ENCODE results near the gene HIVEP3.

Gene HIVEP3

DNA sequence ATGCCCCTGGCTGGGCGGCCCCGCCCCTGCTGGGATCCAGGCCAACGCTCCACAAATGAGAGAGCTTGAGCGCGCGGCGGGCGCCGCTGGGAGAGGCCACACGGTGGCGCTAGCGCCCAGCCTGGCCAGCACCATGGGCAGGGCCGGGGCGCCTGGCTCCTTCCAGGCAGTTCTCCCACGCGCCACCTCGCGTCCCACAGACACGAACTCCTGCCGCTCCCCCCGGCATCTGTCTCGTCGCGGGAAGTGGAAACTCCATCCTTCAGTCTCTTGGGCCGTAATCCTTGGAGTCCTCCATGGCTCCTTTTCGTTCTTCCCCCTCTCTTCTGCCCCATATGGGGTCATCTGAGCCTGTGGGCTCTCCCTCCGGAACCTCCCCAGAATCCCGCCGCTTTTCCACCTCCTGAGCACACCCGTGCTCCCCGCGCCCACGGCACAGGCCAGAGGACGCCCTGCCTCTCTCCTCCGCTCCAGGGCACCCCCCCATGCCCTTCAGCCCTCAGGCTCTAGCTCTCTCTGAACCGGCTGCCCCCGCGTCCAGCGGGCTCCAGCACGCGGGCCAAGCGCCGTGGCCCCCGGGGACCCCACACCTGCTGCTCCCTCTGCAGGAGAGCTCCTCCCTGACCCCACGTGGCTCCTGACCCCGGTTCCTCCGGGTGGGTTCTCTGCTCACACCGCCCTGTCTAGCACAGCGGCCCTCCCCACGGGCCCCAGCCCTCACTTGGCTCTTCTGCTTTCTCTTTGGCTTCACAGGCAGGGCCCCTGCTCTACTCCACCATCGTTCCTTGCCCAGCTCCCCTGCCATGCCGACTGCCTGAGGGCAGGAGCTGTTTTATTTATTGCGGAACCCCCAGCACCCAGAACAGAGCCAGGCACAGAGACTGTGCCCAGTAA is 402.3 kb downstream of the HIVEP3 start:
- H3K36me3 ChIP-seq = peaks cover 0 to 54% (median 9%) of the 10 kb centered on the region in 11 experiments; a peak in 11 of 22 replicates
- peaks cover 0 to 56% (median 0%) of the 10 kb centered on the region in 11 experiments; a peak in 5 of 22 replicates for H4K20me1 ChIP-seq
- no peak for TF ChIP-seq Cebpa-rat (IDR thresholded peaks at IDR 0.05)
- peak overlapping the region; percentile 33 to 56 (median 47); a peak in 19 of 20 replicates for H3K4me3 ChIP-seq
- H3K9ac ChIP-seq = peak overlapping the region in 10 of 11 experiments; percentile 0 to 69 (median 49); a peak in 18 of 22 replicates
- H3K4me1 ChIP-seq = peaks cover 10 to 38% (median 34%) of the 10 kb centered on the region in 10 experiments; a peak in 19 of 20 replicates
- no peaks in the 10 kb centered on the region for H3K27me3 ChIP-seq
- no peaks in the 10 kb centered on the region for H3K9me3 ChIP-seq (replicated peaks in 1 of 11)
- H3K27ac ChIP-seq = peak overlapping the region in 2 of 11 experiments; percentile 30 to 47; a peak in 2 of 22 replicates
- peak overlapping the region; percentile 77 to 92 (median 86) for H3K4me2 ChIP-seq

DNA sequence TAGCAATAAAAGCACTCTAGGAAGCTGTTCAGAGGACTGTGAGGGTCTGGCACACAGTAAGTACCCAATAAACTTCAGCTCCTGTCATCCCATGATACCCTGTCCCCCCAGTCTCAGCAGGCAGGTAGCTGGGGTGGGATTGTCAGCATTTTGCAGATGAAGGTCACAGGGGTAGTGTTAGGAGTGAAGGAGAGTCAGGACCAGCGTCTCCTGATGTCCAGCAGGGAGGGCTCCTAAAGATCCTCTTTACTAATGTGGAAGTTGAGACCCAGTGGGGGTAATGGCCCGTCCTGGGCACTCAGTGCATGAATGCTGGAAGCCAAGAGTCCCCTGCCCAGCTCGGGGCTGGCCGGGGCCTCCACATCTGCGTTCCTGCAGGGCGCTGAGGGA is 402.9 kb downstream of the HIVEP3 start:
- Histone ChIP-seq H3K4me1 (peaks cover 9 to 39% (median 33%) of the 10 kb centered on the region in 10 experiments; a peak in 19 of 20 replicates), H3K27me3 (no peaks in the 10 kb centered on the region), H3K4me2 (peak overlapping the region; percentile 77 to 92 (median 86); a peak in 21 of 22 replicates), H3K9ac (no peak overlapping the region), H3K4me3 (no peak overlapping the region), H4K20me1 (peaks cover 0 to 56% (median 0%) of the 10 kb centered on the region in 11 experiments; a peak in 5 of 22 replicates), H3K36me3 (peaks cover 0 to 54% (median 9%) of the 10 kb centered on the region in 11 experiments; a peak in 12 of 22 replicates), H3K27ac (no peak overlapping the region), H3K9me3 (replicated peaks in 1 of 11) (no peaks in the 10 kb centered on the region)
- no peak for TF ChIP-seq Cebpa-rat (IDR thresholded peaks at IDR 0.05)

DNA sequence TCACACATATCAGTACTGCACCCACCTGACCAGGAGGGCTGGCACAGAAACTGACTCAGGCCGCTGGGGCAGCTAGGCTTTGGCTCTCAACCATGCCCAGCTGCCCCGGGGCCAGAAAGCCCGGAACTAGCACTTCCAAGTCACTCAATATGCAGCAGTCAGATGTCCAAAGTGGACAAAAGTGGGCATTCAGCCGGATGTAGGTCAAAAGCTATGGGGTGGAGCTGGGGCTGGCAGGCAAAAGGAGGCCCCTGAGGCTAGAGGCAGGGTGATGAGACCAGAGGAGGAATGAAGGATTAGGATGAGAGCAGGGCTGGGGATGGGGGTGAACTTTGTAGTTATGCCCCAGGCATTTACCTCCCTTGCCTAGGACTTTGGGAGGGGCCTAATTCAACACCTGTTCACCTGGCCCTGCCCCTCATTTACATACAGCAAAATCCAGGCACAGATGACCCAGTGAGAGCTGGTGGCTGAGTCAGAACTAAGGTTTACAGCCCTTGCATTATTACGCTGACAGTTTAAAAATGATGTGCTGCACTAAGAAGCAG is 403.5 kb downstream of the HIVEP3 start:
- no peak overlapping the region for H3K4me2 ChIP-seq

DNA sequence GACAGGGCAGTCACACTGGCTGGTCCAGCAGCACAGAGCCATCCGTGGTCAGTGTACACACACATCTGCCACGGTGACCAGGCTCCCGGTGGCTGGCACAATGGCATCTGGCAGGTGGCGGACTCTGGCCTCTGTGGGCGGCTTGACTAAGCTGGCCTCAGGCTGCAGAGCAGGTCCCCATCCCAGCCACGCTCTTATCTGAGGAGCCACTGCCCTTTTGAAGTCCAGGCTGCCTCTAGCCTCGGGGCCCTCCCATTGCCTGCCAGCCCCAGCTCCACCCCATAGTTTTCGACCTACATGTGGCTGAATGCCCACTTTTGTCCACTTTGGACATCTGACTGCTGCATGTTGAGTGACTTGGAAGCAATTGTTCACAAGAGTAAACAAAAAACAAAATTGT is 404.3 kb downstream of the HIVEP3 start:
- TF ChIP-seq Cebpa-rat (IDR thresholded peaks at IDR 0.05) = no peak
- Histone ChIP-seq H3K4me1 (peaks cover 19 to 51% (median 45%) of the 10 kb centered on the region in 10 experiments), H3K4me3 (no peak overlapping the region), H3K9ac (no peak overlapping the region), H4K20me1 (peaks cover 0 to 64% (median 4%) of the 10 kb centered on the region in 11 experiments; a peak in 8 of 22 replicates), H3K9me3 (replicated peaks in 1 of 11) (no peaks in the 10 kb centered on the region), H3K36me3 (peaks cover 0 to 54% (median 9%) of the 10 kb centered on the region in 11 experiments; a peak in 12 of 22 replicates), H3K4me2 (no peak overlapping the region), H3K27ac (no peak overlapping the region), H3K27me3 (no peaks in the 10 kb centered on the region)

More for the DNA sequence above, 403.5 kb downstream of the HIVEP3 start:
- Histone ChIP-seq H3K27me3 (no peaks in the 10 kb centered on the region), H3K9ac (no peak overlapping the region), H3K4me1 (peaks cover 11 to 45% (median 37%) of the 10 kb centered on the region in 10 experiments), H4K20me1 (peaks cover 0 to 57% (median 4%) of the 10 kb centered on the region in 11 experiments; a peak in 6 of 22 replicates), H3K36me3 (peaks cover 0 to 54% (median 9%) of the 10 kb centered on the region in 11 experiments; a peak in 12 of 22 replicates), H3K4me3 (no peak overlapping the region), H3K27ac (no peak overlapping the region), H3K9me3 (replicated peaks in 1 of 11) (no peaks in the 10 kb centered on the region)
- no peak for TF ChIP-seq Cebpa-rat (IDR thresholded peaks at IDR 0.05)

DNA sequence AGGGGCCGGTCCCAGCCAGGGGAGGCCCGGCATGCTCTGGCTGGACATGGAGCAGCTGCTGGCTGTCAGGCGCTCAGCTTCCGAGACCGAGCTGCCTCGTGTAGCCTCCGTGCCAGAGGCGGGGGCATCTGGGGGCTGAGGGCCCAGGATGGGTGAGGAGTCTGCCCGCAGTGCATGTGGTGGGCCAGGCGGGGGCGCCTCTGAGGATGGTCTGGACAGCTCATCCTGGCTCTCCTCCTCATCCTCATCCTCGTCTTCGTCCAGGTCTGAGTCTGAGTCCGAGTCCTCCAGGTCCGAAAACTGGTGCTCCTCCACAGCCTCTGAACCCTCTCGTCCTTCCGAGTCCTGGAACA is 405.4 kb downstream of the HIVEP3 start:
- peaks cover 0 to 52% (median 9%) of the 10 kb centered on the region in 11 experiments; a peak in 12 of 22 replicates for H3K36me3 ChIP-seq
- H4K20me1 ChIP-seq = peaks cover 0 to 64% (median 8%) of the 10 kb centered on the region in 11 experiments; a peak in 9 of 22 replicates
- no peak overlapping the region for H3K4me3 ChIP-seq
- no peak overlapping the region for H3K9ac ChIP-seq
- H3K9me3 ChIP-seq (replicated peaks in 1 of 11) = no peaks in the 10 kb centered on the region
- no peak for TF ChIP-seq Cebpa-rat (IDR thresholded peaks at IDR 0.05)
- 0 out of 22 replicates have a peak, but pooled peaks cover 0 to 4% (median 0%) of the 10 kb centered on the region in 11 experiments for H3K27me3 ChIP-seq
- H3K4me1 ChIP-seq = peaks cover 20 to 50% (median 44%) of the 10 kb centered on the region in 10 experiments
- no peak overlapping the region for H3K4me2 ChIP-seq
- no peak overlapping the region for H3K27ac ChIP-seq

DNA sequence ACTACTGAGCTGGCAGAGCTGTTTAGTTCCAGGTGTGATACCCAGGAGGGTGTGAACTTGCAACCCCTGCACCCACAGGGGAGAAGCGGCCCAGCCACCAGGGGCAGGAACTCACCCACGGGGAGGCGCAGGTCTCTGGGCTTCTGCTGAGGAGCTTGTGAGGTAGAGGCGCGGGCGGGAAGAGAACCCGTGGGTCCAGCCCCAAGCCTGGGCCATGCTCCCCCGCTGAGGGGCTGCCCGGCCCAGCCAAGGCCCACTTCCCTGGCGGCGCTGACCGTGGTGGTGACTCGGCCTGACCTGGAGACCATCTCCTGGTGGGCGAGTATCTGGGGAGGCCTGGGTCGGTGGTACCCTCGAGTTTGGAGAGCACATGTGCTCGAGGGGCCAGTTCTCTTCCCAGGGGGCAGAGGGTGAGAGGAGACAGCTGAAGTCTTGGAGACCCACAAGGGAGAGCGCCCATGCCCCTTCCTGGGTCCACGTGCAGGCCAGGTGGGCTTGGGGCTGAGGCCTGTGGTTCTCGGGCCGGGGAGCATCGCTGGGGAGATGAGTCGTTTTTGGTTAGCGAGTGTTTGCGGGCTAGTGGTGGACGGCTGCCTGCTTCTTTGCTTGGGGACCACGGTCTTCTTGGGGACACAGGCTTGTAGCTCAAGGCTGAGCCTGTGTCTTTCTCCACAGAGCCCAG is 405.9 kb downstream of the HIVEP3 start:
- H3K27ac ChIP-seq = no peak overlapping the region
- H4K20me1 ChIP-seq = peaks cover 0 to 64% (median 10%) of the 10 kb centered on the region in 11 experiments; a peak in 9 of 22 replicates
- H3K36me3 ChIP-seq = peaks cover 0 to 50% (median 9%) of the 10 kb centered on the region in 11 experiments; a peak in 12 of 22 replicates
- no peak overlapping the region for H3K9ac ChIP-seq
- H3K27me3 ChIP-seq = peaks cover 0 to 8% (median 0%) of the 10 kb centered on the region in 11 experiments; a peak in 3 of 22 replicates
- TF ChIP-seq Cebpa-rat (IDR thresholded peaks at IDR 0.05) = no peak
- H3K4me1 ChIP-seq = peaks cover 20 to 49% (median 42%) of the 10 kb centered on the region in 10 experiments
- no peak overlapping the region for H3K4me2 ChIP-seq
- no peak overlapping the region for H3K4me3 ChIP-seq
- no peaks in the 10 kb centered on the region for H3K9me3 ChIP-seq (replicated peaks in 1 of 11)

DNA sequence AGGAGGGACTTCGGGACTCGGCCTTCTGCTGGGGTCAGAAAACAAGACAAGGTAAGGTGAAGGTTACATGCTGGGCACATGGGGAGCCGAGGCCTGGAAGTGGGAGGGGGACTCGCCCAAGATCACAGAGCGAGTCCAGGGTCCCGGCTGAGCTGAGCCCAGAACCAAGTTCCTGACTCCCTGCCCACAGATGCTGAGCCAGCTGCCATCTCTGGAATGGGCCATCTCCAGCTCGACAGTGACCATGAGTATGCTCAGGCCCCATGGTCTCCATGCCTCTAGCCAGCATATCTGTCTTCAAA is 407.5 kb downstream of the HIVEP3 start:
- peaks cover 0 to 8% (median 0%) of the 10 kb centered on the region in 11 experiments; a peak in 4 of 22 replicates for H3K27me3 ChIP-seq
- TF ChIP-seq Cebpa-rat (IDR thresholded peaks at IDR 0.05) = no peak
- H3K4me2 ChIP-seq = no peak overlapping the region
- no peak overlapping the region for H3K4me3 ChIP-seq
- peaks cover 0 to 59% (median 16%) of the 10 kb centered on the region in 11 experiments; a peak in 10 of 22 replicates for H4K20me1 ChIP-seq
- no peak overlapping the region for H3K9ac ChIP-seq
- peaks cover 11 to 32% (median 25%) of the 10 kb centered on the region in 10 experiments; a peak in 18 of 20 replicates for H3K4me1 ChIP-seq
- H3K9me3 ChIP-seq (replicated peaks in 1 of 11) = no peaks in the 10 kb centered on the region
- H3K36me3 ChIP-seq = peaks cover 0 to 50% (median 9%) of the 10 kb centered on the region in 11 experiments; a peak in 12 of 22 replicates
- H3K27ac ChIP-seq = no peak overlapping the region

DNA sequence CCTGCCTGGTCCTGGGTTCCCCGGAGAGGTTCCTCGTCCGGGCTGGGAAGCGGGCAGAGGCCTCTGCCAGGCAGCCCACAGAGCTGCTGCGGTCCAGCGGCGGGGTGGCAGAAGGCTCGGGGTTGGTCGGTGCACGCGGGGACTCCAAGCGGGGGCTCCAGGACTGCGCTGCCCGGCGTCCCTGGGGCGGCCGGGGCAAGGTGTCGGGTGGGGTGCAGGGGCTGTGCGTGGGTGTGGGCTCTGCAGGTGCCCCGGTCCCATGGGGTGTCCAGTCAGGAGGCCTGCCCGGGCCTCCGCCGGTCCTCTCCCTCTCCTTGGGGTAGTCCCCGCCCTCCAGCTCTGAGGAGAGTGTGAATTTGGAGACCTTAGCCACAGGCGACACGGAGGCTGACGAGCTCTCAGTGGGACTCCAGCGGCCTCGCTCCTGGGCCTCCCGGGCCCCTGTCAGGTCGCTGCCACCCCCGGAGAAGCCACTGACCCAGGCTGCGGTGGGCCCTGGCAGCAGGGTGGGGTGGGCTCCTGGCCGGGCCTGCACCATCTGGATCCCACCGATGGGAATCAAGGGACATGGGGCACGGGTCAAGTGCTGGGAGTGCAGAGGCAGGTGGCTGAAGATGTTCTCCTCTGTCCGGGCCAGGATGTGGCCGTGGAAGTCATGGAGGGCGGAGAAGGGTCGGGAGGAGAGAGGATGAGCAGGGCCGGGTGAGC is 408.0 kb downstream of the HIVEP3 start:
- peaks cover 0 to 50% (median 9%) of the 10 kb centered on the region in 11 experiments; a peak in 12 of 22 replicates for H3K36me3 ChIP-seq
- H3K4me2 ChIP-seq = peak overlapping the region in 9 of 11 experiments; percentile 36 to 77 (median 64); a peak in 16 of 22 replicates
- H3K4me3 ChIP-seq = no peak overlapping the region
- H3K9ac ChIP-seq = 0 out of 22 replicates have a peak overlapping the region, but pooled peaks of 1 of the 11 experiments have one; percentile 16
- no peak overlapping the region for H3K27ac ChIP-seq
- no peaks in the 10 kb centered on the region for H3K9me3 ChIP-seq (replicated peaks in 1 of 11)
- H4K20me1 ChIP-seq = peaks cover 0 to 64% (median 16%) of the 10 kb centered on the region in 11 experiments; a peak in 10 of 22 replicates
- peaks cover 0 to 8% (median 0%) of the 10 kb centered on the region in 11 experiments; a peak in 4 of 22 replicates for H3K27me3 ChIP-seq
- no peak for TF ChIP-seq Cebpa-rat (IDR thresholded peaks at IDR 0.05)
- H3K4me1 ChIP-seq = peaks cover 11 to 32% (median 23%) of the 10 kb centered on the region in 10 experiments; a peak in 18 of 20 replicates
